Activated CD4-positive, alpha-beta memory T cell treated with anti-CD3 and anti-CD28 coated beads for 36 hours (primary cell): Measurements from ENCODE around the gene TSPAN1. TPM values are rescaled to one million over a fixed set of nuclear protein-coding genes. Genes with fewer than 3 reads are reported as not detected.
"Not testable (repeated sequence)": the region's sequence is repeated elsewhere in the genome, so short reads cannot be mapped to it uniquely, and the experiment has no call there.

Experiments used
- CTCF ChIA-PET: fragments of 350-600 bp; sonication (Branson Sonifier 250); formaldehyde crosslinking; loops from one replicate; lab custom pipeline; 2021; ENCODE audit warnings: antibody characterized with exemption, inconsistent platforms; lab: Charles Lee
- POLR2A ChIA-PET: fragments of 350-600 bp; sonication (Branson Sonifier 250); formaldehyde crosslinking; loops from one replicate; lab custom pipeline; 2021; ENCODE audit warnings: antibody characterized with exemption; lab: Charles Lee
- DNase-seq: peaks from one replicate; pipeline ENCODE4 v3.0.0-alpha.2; 2020
- H3K27ac Mint-ChIP-seq: one replicate; pipeline ENCODE4 v1.8.0; 2021; ENCODE audit warnings: mixed read lengths
- H3K27me3 Mint-ChIP-seq: one replicate; pipeline ENCODE4 v1.8.0; 2021; ENCODE audit warnings: mixed read lengths
- H3K36me3 Mint-ChIP-seq: one replicate; pipeline ENCODE4 v1.8.0; 2021; ENCODE audit warnings: mixed read lengths
- H3K4me1 Mint-ChIP-seq: one replicate; pipeline ENCODE4 v1.8.0; 2021; ENCODE audit warnings: low read depth, mixed read lengths
- H3K4me3 Mint-ChIP-seq: one replicate; pipeline ENCODE4 v1.8.0; 2021; ENCODE audit warnings: mild to moderate bottlenecking, mixed read lengths
- H3K9me3 Mint-ChIP-seq: one replicate; pipeline ENCODE4 v1.8.0; 2021; ENCODE audit warnings: mixed read lengths
- intact Hi-C: fragments of 100-400 bp; cut with micrococcal nuclease; formaldehyde crosslinking; loops from one replicate; pipeline ENCODE4 v1.15.1; 2023
- total RNA-seq, 2 experiments: library from RNA; stranded (reverse); gene quantifications; one replicate each; pipeline ENCODE4 v1.2.3, GENCODE V29; 2021

TSPAN1 gene
- total RNA-seq, 2 experiments from 2014 or later = 0.53 to 0.83 TPM

DNA sequence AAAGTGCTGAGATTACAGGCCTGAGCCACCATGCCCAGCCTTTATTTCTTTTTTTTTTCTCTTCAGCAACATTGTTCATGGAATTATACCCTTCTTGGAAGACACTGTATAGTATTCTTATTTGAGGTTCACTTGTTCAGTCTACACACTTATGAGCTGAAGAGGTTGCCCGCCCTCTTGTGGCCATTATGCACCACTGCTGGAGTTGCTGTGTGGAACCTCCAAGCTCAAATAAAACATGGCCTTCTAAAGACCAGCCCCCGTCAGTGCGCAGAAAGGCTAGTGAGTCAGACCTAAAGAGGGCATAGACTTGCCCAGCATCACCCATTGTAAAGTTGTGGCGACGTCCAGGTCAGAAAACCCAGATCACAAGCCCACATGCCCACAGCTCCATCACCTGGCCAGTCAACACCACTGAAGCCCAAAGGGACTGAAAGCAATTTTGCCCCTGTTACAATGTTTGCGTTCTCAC, 48.6 kb downstream of the TSPAN1 start:
- POLR2A ChIA-PET = interaction anchor here (0.6 to 1.1 kb wide), 2 partner anchors 24 to 159 kb away, joined by 3 read pairs; no protein-coding TSS in a partner anchor
- CTCF ChIA-PET = interaction anchor here (0.6 to 3.3 kb wide), 54 partner anchors 8 to 1130 kb away, joined by 3 to 71 read pairs (median 4); partner anchors contain the start of genes GPBP1L1, LRRC41, LURAP1 and NSUN4
- Mint-ChIP-seq H3K27ac (no peak overlapping the region), H3K4me1 (peaks cover 1% of the 10 kb centered on the region), H3K9me3 (no peaks in the 10 kb centered on the region), H3K4me3 (no peak overlapping the region), H3K27me3 (no peaks in the 10 kb centered on the region), H3K36me3 (no peaks in the 10 kb centered on the region)
- DNase-seq = peak; percentile 76
- intact Hi-C loops = loop anchor here (1.0 to 2.0 kb wide), 5 partner anchors 25 to 186 kb away; partner anchors contain the start of gene POMGNT1

DNA sequence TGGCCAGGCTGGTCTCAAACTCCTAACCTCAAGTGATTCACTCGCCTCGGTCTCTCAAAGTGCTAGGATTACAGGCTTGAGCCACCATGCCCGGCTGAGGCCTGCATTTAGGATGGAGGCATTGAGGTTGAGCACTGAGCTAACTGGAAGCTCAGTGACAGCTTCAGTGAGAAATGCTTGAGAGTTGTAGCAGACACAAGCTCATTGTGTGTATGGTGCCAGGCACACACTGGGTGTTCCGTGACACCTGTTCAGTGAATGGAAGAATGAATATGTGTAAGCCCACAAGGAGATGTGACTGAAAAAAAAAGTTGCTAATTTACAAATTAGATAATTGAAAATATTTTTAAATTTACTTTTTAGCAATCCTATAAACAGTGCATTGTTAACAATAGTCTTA, 50.1 kb downstream of the TSPAN1 start:
- DNase-seq = no peak
- intact Hi-C loops = no loop called here
- ChIA-PET CTCF (interaction anchor here (0.6 to 3.3 kb wide), 8 partner anchors 21 to 581 kb away, joined by 3 to 71 read pairs (median 13); partner anchors contain the start of genes LURAP1 and RAD54L), POLR2A (interaction anchor here (1.1 kb wide), 1 partner anchor 27 kb away, joined by 3 read pairs; the partner anchor contains the start of gene POMGNT1)
- no peaks in the 10 kb centered on the region for H3K27me3 Mint-ChIP-seq
- peaks cover 3% of the 10 kb centered on the region for H3K4me1 Mint-ChIP-seq
- H3K36me3 Mint-ChIP-seq = no peaks in the 10 kb centered on the region
- no peaks in the 10 kb centered on the region for H3K9me3 Mint-ChIP-seq
- H3K27ac Mint-ChIP-seq = no peak overlapping the region
- no peak overlapping the region for H3K4me3 Mint-ChIP-seq

DNA sequence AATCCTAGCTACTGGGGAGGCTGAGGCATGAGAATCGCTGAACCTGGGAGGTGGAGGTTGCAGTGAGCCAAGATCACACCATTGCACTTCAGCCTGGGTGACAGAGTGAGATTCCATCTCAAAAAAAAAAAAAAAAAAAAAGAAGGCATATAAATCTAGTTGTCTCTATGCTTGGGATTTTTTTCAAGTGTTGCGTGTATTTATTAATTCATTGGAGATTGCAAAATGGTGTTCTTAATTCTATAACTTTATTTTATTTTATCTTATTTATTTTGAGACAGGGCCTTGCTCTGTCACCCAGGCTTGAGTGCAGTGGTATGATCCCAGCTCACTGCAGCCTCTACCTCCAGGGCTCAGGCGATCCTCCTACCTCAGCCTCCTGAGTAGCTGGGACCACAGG, 56.3 kb downstream of the TSPAN1 start:
- H3K27ac Mint-ChIP-seq, intact Hi-C loops, H3K27me3 Mint-ChIP-seq, DNase-seq, H3K36me3 Mint-ChIP-seq, H3K9me3 Mint-ChIP-seq, H3K4me1 Mint-ChIP-seq, POLR2A ChIA-PET, H3K4me3 Mint-ChIP-seq: not testable (repeated sequence)
- CTCF ChIA-PET = interaction anchor here (0.6 to 4.8 kb wide), 2 partner anchors 8 to 310 kb away, joined by 3 to 40 read pairs; no protein-coding TSS in a partner anchor

Other genes with a start within 250 kb of the TSPAN1 start
- gene PIK3R3, start 42.5 kb upstream of the TSPAN1 start, total RNA-seq = under 1 TPM; 0.65 to 0.83 TPM
- not detected for gene P3R3URF, start 1.4 kb downstream of the TSPAN1 start, total RNA-seq
- gene POMGNT1, start 23.3 kb downstream of the TSPAN1 start, total RNA-seq = 10 to 100 TPM; 43.6 to 44.1 TPM
- under 1 TPM; 0.21 to 0.27 TPM for gene LURAP1, start 28.2 kb downstream of the TSPAN1 start, total RNA-seq
- 10 to 100 TPM; 64.9 to 65.0 TPM for gene RAD54L, start 72.7 kb downstream of the TSPAN1 start, total RNA-seq
- 10 to 100 TPM; 31.4 to 34.6 TPM for gene LRRC41, start 128.5 kb downstream of the TSPAN1 start, total RNA-seq
- 100 to 1,000 TPM; 351 to 353 TPM for gene UQCRH, start 128.6 kb downstream of the TSPAN1 start, total RNA-seq
- gene NSUN4, start 165.7 kb downstream of the TSPAN1 start, total RNA-seq = 10 to 100 TPM; 29.1 to 29.9 TPM
- 1 to 10 TPM; 4.4 to 5.3 TPM for gene FAAH, start 219.2 kb downstream of the TSPAN1 start, total RNA-seq